ENCODE results near the gene TUBGCP2. TPM values are rescaled to one million over a fixed set of nuclear protein-coding genes. Genes with fewer than 3 reads are reported as not detected.

The TUBGCP2 gene
- total and polyA plus RNA-seq, 2 donors from 2014 or later, result 61.4 to 93.3 TPM

DNA sequence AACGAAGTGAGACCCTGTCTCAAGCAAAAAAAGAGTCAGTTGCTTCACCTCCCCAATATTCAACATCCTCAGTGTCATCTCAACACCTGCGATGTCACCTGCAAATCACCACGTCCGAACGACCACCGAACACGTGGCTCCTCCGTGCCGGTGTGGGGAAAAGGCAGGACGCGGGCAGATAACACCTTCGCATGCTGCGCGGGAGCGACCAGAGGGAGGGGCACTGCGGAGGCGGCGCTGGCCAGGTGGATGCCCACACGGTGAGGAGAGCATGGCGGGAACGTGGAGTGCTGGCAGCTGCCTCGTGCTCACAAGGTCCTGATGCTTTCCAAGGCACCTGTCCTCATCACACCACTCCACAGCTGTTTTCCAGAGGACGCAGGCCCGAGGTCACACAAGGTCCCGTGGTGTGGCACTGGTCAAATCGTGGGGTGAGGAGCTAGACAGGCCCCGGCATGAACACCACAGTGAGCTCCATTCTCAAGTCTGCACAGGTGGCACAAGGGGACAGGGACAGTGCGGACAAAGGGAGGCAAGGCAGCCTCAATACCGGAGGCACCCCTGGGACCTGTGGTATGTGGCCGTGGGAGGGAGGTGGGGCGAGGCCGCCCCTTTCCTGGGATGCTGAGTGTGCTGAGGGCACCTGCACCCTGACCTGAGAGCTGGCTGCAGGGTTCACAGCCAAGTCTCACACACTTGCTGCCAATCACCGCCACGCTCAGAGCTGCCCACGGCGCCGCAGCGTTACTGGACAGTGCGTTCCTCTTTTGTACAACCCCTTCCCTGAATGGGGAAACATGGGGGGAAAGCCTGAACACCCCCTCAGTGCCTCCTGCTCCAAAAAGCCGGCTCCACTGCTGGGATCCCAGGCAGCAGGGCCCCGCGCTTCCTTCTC, 13.0 kb downstream of the TUBGCP2 start:
- intact Hi-C loops (cut with DNase I), result no loop called here
- DNase-seq, result no peak
- no peak for TF ChIP-seq CTCF (IDR thresholded peaks at IDR 0.05; ENCODE audit: borderline replicate concordance, extremely low read depth, insufficient read depth)
- FAIRE-seq, result no peak
- no peaks in the 10 kb centered on the region for H3K4me1 ChIP-seq (ENCODE audit: control insufficient read depth in 2 of 3, insufficient read depth in 2 of 3, low read depth in 1 of 3, low read length in 3 of 3)
- no peak overlapping the region for H3K27ac ChIP-seq (ENCODE audit: low read depth in 2 of 2, low read length in 2 of 2)
- no peak overlapping the region for H3K9ac ChIP-seq (ENCODE audit: low read length in 3 of 3)
- no peaks in the 10 kb centered on the region for H3K27me3 ChIP-seq (ENCODE audit: control insufficient read depth, insufficient read depth, low read length)
- no peak overlapping the region for H3K4me3 ChIP-seq (ENCODE audit: low read length in 3 of 3)
- H3K36me3 ChIP-seq (ENCODE audit: control insufficient read depth in 2 of 3, insufficient read depth in 3 of 3, low read length in 3 of 3), result peaks cover 2 to 79% (median 50%) of the 10 kb centered on the region in 3 donors
- H3K9me3 ChIP-seq (ENCODE audit: control insufficient read depth in 2 of 3, insufficient read depth in 1 of 3, low read length in 3 of 3), result no peaks in the 10 kb centered on the region

GRCh38 chr10:133294189-133294588, 14.5 kb downstream of the TUBGCP2 start:
- H3K4me1 ChIP-seq (ENCODE audit: control insufficient read depth in 2 of 3, insufficient read depth in 2 of 3, low read depth in 1 of 3, low read length in 3 of 3), result no peaks in the 10 kb centered on the region
- no peaks in the 10 kb centered on the region for H3K9me3 ChIP-seq (ENCODE audit: control insufficient read depth in 2 of 3, insufficient read depth in 1 of 3, low read length in 3 of 3)
- H3K27ac ChIP-seq (ENCODE audit: low read depth in 2 of 2, low read length in 2 of 2), result no peak overlapping the region
- H3K4me3 ChIP-seq (ENCODE audit: low read length in 3 of 3), result no peak overlapping the region
- H3K9ac ChIP-seq (ENCODE audit: low read length in 3 of 3), result no peak overlapping the region
- intact Hi-C loops (cut with DNase I), result no loop called here
- no peak for DNase-seq
- H3K36me3 ChIP-seq (ENCODE audit: control insufficient read depth in 2 of 3, insufficient read depth in 3 of 3, low read length in 3 of 3), result peaks cover 2 to 74% (median 39%) of the 10 kb centered on the region in 3 donors
- no peaks in the 10 kb centered on the region for H3K27me3 ChIP-seq (ENCODE audit: control insufficient read depth, insufficient read depth, low read length)
- FAIRE-seq, result no peak
- no peak for TF ChIP-seq CTCF (IDR thresholded peaks at IDR 0.05; ENCODE audit: borderline replicate concordance, extremely low read depth, insufficient read depth)

- FAIRE-seq (no peak), DNase-seq (no peak)
- no peaks in the 10 kb centered on the region for H3K9me3 ChIP-seq (ENCODE audit: control insufficient read depth in 2 of 3, insufficient read depth in 1 of 3, low read length in 3 of 3)
- intact Hi-C loops (cut with DNase I), result no loop called here
- no peak for TF ChIP-seq CTCF (IDR thresholded peaks at IDR 0.05; ENCODE audit: borderline replicate concordance, extremely low read depth, insufficient read depth)
- H3K9ac ChIP-seq (ENCODE audit: low read length in 3 of 3), result no peak overlapping the region
- H3K4me3 ChIP-seq (ENCODE audit: low read length in 3 of 3), result no peak overlapping the region
- peaks cover 2 to 74% (median 35%) of the 10 kb centered on the region in 3 donors for H3K36me3 ChIP-seq (ENCODE audit: control insufficient read depth in 2 of 3, insufficient read depth in 3 of 3, low read length in 3 of 3)
- no peaks in the 10 kb centered on the region for H3K4me1 ChIP-seq (ENCODE audit: control insufficient read depth in 2 of 3, insufficient read depth in 2 of 3, low read depth in 1 of 3, low read length in 3 of 3)
- H3K27ac ChIP-seq (ENCODE audit: low read depth in 2 of 2, low read length in 2 of 2), result no peak overlapping the region
- no peaks in the 10 kb centered on the region for H3K27me3 ChIP-seq (ENCODE audit: control insufficient read depth, insufficient read depth, low read length)
Observed at GRCh38 chr10:133293810-133294119, 14.9 kb downstream of the TUBGCP2 start.
